Stomach (tissue), 9 donors: Measurements from ENCODE around the gene OSTN. TPM values are rescaled to one million over a fixed set of nuclear protein-coding genes. Genes with fewer than 3 reads are reported as not detected.

Experiments
- DNase-seq, 2 donors: peaks; one replicate each; pipeline versions ENCODE4 v3.0.0 to v3.0.0-alpha.2; 2013 to 2019
- H3K27ac ChIP-seq, 5 donors: fragments of 200-600 bp in 4 of 5; sonication (generic) in 4 of 5; one replicate each; pipeline ENCODE4 v1.5.1; 2013 to 2019; ENCODE audit warnings: mild to moderate bottlenecking in 1 of 5, moderate library complexity in 1 of 5
- H3K27me3 ChIP-seq, 3 donors: fragments of 200-600 bp; sonication (generic); one replicate each; pipeline ENCODE4 v1.5.1; 2017 to 2019; ENCODE audit warnings: mixed run types in 1 of 3
- H3K36me3 ChIP-seq, 4 donors: fragments of 200-600 bp; sonication (generic); 1 replicate in 3 of 4; 2 replicates in 1 of 4; pipeline ENCODE4 v1.5.1; 2016 to 2019
- H3K4me1 ChIP-seq, 4 donors: fragments of 200-600 bp; sonication (generic); one replicate each; pipeline ENCODE4 v1.5.1; 2016 to 2019
- H3K4me3 ChIP-seq, 4 donors: fragments of 200-600 bp; sonication (generic) in 3 of 4; one replicate each; pipeline ENCODE4 v1.5.1; 2016 to 2019; ENCODE audit warnings: mild to moderate bottlenecking in 1 of 4
- H3K9me3 ChIP-seq, 4 donors: fragments of 200-600 bp; sonication (generic); one replicate each; pipeline ENCODE4 v1.5.1; 2016 to 2019
- CTCF ChIP-seq, 7 experiments: fragments of 450-650 bp in 4 of 7; fragments of 200-600 bp in 3 of 7; sonication (generic) in 3 of 7; IDR thresholded peaks; one replicate each; pipeline ENCODE4 v1.5.1; 2016 to 2019; ENCODE audit warnings: antibody characterized with exemption in 7 of 7, control low read depth in 2 of 7, mild to moderate bottlenecking in 1 of 7
- EP300 ChIP-seq: sonication (generic); formaldehyde crosslinking; IDR thresholded peaks from one replicate; pipeline ENCODE4 v1.6.1; 2017; ENCODE audit warnings: antibody characterized with exemption
- POLR2A ChIP-seq, 4 donors: fragments of 450-650 bp; IDR thresholded peaks; one replicate each; pipeline ENCODE4 v1.6.1; 2016; ENCODE audit warnings: antibody characterized with exemption in 4 of 4, control low read depth in 2 of 4, mild to moderate bottlenecking in 1 of 4, moderate library complexity in 1 of 4
- POLR2AphosphoS5 ChIP-seq, 3 donors: sonication (generic); formaldehyde crosslinking; IDR thresholded peaks; one replicate each; pipeline ENCODE4 v1.6.1; 2016; ENCODE audit warnings: antibody characterized with exemption in 3 of 3
- WGBS, 5 donors: extraction: QIAGEN DNeasy Blood & Tissue Kit in 3 of 5; methylation state at CpG; one replicate each; pipeline versions ENCODE4 v1.1.5 to v1.1.7; 2013 to 2018; 5-methylcytosine and 5-hydroxymethylcytosine counted together
- intact Hi-C: fragments of 100-400 bp; cut with DNase I; formaldehyde crosslinking; loops from one replicate; pipeline ENCODE4 v1.15.1; 2023; ENCODE audit warnings: low total_unique reads
- polyA plus RNA-seq, 3 donors: library from polyadenylated mRNA; stranded (reverse); fragments of 200-250 nt; gene quantifications; one replicate each; pipeline ENCODE4 v1.2.3, GENCODE V29; 2013
- total RNA-seq, 5 donors: library from RNA; depleted of rRNA; stranded (reverse); fragments of >200 nt; gene quantifications; one replicate each; pipeline versions ENCODE4 v1.1.0 to v1.2.3, GENCODE V29; 2014 to 2016
- donor health status: healthy with polysubstance abuse.
- donor health status: Bipolar disorder and iron deficiency.
- donor health status: healthy.

Gene OSTN
- total and polyA plus RNA-seq, 8 donors = 0.03 to 0.18 TPM; not detected in 6

- TF ChIP-seq POLR2AphosphoS5 (IDR thresholded peaks at IDR 0.05) (no peak), POLR2A (IDR thresholded peaks at IDR 0.05) (no peak)
These were observed 33.2 kb upstream of the OSTN start for GRCh38 chr3:191165802-191166201.

GRCh38 chr3:191166368-191166767 is 32.7 kb upstream of the OSTN start:
- TF ChIP-seq EP300 (no peak), CTCF (IDR thresholded peaks at IDR 0.05) (no peak), POLR2AphosphoS5 (IDR thresholded peaks at IDR 0.05) (no peak), POLR2A (IDR thresholded peaks at IDR 0.05) (no peak)
- intact Hi-C loops = no loop called here
- no peak overlapping the region for H3K27ac ChIP-seq
- H3K27me3 ChIP-seq = no peaks in the 10 kb centered on the region
- no peaks in the 10 kb centered on the region for H3K4me1 ChIP-seq
- no peak overlapping the region for H3K4me3 ChIP-seq
- WGBS, 5 donors = 58 to 90% (median 78%) methylated on average over 3 of the region's 3 CpGs
- no peaks in the 10 kb centered on the region for H3K9me3 ChIP-seq
- DNase-seq = no peak
- no peaks in the 10 kb centered on the region for H3K36me3 ChIP-seq

More at GRCh38 chr3:191165802-191166201, 33.2 kb upstream of the OSTN start:
- no peak for DNase-seq
- H3K36me3 ChIP-seq = no peaks in the 10 kb centered on the region
- no peak overlapping the region for H3K27ac ChIP-seq
- intact Hi-C loops = no loop called here
- H3K27me3 ChIP-seq = no peaks in the 10 kb centered on the region
- H3K4me1 ChIP-seq = no peaks in the 10 kb centered on the region
- no peak overlapping the region for H3K4me3 ChIP-seq
- no peaks in the 10 kb centered on the region for H3K9me3 ChIP-seq
- WGBS, 5 donors = 87 to 100% (median 98%) methylated on average over 1 of the region's 1 CpG

- intact Hi-C loops = no loop called here
- H3K27ac ChIP-seq = no peak overlapping the region
- H3K4me3 ChIP-seq = no peak overlapping the region
- no peaks in the 10 kb centered on the region for H3K36me3 ChIP-seq
- TF ChIP-seq POLR2A (IDR thresholded peaks at IDR 0.05) (no peak), EP300 (no peak), CTCF (IDR thresholded peaks at IDR 0.05) (no peak), POLR2AphosphoS5 (IDR thresholded peaks at IDR 0.05) (no peak)
- no peaks in the 10 kb centered on the region for H3K4me1 ChIP-seq
- H3K27me3 ChIP-seq = no peaks in the 10 kb centered on the region
- H3K9me3 ChIP-seq = no peaks in the 10 kb centered on the region
- no peak for DNase-seq
These were observed 29.5 kb upstream of the OSTN start for GRCh38 chr3:191169566-191169965.

- no peak for DNase-seq
- no peak overlapping the region for H3K4me3 ChIP-seq
- H3K27ac ChIP-seq = no peak overlapping the region
- intact Hi-C loops = no loop called here
- H3K36me3 ChIP-seq = no peaks in the 10 kb centered on the region
- WGBS, 5 donors = 38 to 90% (median 86%) methylated on average over 2 of the region's 2 CpGs
- H3K27me3 ChIP-seq = no peaks in the 10 kb centered on the region
- no peaks in the 10 kb centered on the region for H3K9me3 ChIP-seq
- no peak for TF ChIP-seq CTCF (IDR thresholded peaks at IDR 0.05)
- H3K4me1 ChIP-seq = no peaks in the 10 kb centered on the region
These were observed 28.9 kb upstream of the OSTN start for GRCh38 chr3:191170097-191170496.

- Histone ChIP-seq H3K4me1 (no peaks in the 10 kb centered on the region), H3K9me3 (no peaks in the 10 kb centered on the region), H3K4me3 (no peak overlapping the region), H3K27me3 (no peaks in the 10 kb centered on the region), H3K27ac (no peak overlapping the region), H3K36me3 (no peaks in the 10 kb centered on the region)
- intact Hi-C loops = no loop called here
- no peak for DNase-seq
- TF ChIP-seq CTCF (IDR thresholded peaks at IDR 0.05) (no peak), POLR2A (IDR thresholded peaks at IDR 0.05) (no peak), EP300 (no peak), POLR2AphosphoS5 (IDR thresholded peaks at IDR 0.05) (no peak)
- 21 to 80% (median 68%) methylated on average over 3 of the region's 3 CpGs for WGBS, 5 donors
These were observed 23.9 kb upstream of the OSTN start for GRCh38 chr3:191175102-191175501.
